Fibroblast of pulmonary artery (primary cell): ENCODE data around the gene EID2.

Experiments used
- DNase-seq: peaks from one replicate; pipeline ENCODE4 v3.0.0-alpha.2; 2010; ENCODE audit warnings: low read depth
- H3K4me3 ChIP-seq: replicated peaks from 2 replicates; pipeline ENCODE4 v1.5.1; 2011; ENCODE audit warnings: low read depth, mild to moderate bottlenecking, control low read depth, low read length, moderate library complexity
- CTCF ChIP-seq: IDR thresholded peaks from 2 replicates; pipeline ENCODE4 v1.5.1; 2011; ENCODE audit warnings: mild to moderate bottlenecking, control low read depth, low read length, inconsistent platforms; ENCODE audit errors: missing control alignments

Gene EID2

DNA sequence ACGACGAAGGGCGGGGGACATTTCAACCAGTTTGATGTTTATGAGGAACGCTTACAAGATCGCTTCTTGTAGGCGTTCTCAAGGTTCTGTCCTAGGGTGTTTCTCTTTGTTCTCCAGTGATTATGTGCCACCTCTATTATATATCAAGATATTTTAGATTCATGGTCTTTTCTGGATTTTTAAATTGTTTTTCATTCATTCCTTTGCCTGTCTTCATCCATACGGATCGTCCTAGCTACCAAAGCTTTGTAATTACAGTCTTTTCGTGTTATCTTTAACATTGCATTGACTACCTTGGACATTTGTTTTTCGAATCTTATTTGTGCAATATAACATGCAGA lies 342 bp upstream of the EID2 start:
- DNase-seq = no peak
- TF ChIP-seq CTCF = no peak
- peak overlapping the region; percentile 88 for H3K4me3 ChIP-seq

DNA sequence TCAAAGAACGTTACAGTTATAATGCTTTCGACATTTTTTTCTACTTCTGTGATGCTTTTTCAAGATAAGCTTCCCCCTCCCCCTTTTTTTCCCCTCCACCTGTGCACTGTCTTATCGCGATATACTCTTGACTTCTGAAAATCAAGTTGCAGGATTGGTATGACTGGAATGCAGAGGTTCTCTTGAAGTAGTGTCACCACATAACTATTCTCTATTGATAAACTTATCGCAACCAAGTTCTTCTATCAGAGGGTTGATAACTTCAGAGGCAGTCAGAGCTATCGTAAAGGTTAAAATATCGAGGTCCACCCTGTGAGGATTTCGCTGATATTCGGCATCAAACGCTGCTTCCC lies 820 bp downstream of the EID2 start:
- DNase-seq = peak; percentile 46
- TF ChIP-seq CTCF = no peak
- peak overlapping the region; percentile 88 for H3K4me3 ChIP-seq

DNA sequence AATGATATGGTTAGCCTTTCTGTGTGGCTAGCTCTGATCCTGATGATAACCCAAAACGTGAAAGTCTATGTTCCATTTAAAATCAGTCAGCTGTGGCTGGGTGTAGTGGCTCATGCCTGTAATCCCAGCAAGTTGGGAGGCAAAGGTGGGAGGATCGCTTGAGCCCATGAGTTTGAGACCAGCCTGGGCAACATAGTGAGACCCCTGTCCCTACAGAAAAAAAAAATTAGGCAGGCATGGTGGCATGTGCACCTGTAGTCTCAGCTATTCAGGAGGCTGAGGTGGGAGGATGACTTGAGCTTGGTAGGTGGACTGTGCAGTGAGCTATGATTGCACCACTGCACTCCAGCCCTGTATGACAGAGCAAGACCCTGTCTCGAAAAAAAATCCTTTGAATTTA lies 6.2 kb downstream of the EID2 start:
- DNase-seq = no peak
- H3K4me3 ChIP-seq = no peak overlapping the region
- no peak for TF ChIP-seq CTCF

GRCh38 chr19:39533003-39533512 lies 6.9 kb downstream of the EID2 start:
- no peak for DNase-seq
- H3K4me3 ChIP-seq = no peak overlapping the region
- no peak for TF ChIP-seq CTCF

GRCh38 chr19:39532233-39533002 lies 7.5 kb downstream of the EID2 start, which contains the start of gene EID2B:
EID2B (minus strand) TSS chr19:39532852; CDS start chr19:39532802, 50 bp downstream.
- DNase-seq = peak; percentile 98
- TF ChIP-seq CTCF = peak; percentile 98
- peak within 1 kb of the TSS; percentile 88 for H3K4me3 ChIP-seq

- TF ChIP-seq CTCF = no peak
- no peak for DNase-seq
- H3K4me3 ChIP-seq = peak overlapping the region; percentile 88
Measured at GRCh38 chr19:39531834-39532232, 8.1 kb downstream of the EID2 start.

DNA sequence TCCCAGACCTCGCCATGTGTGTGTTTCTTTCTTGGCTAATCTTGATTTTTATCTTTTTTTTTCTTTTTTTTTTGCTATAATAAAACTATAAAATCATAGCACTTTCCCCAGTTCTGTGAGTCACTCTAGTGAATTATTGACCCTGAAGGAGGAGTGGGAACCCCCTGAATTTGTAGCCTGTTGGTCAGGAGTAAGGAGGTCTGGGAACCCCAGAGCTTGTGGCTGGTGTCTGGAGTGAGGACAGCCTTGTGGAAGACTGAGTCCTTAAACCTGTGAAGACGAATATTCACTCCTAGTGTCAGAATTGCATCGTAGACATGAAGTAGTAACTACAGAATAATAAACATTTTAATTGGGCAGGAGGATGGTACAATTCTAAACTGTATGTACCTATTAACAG lies 14.8 kb downstream of the EID2 start:
- no peak for DNase-seq
- no peak overlapping the region for H3K4me3 ChIP-seq
- no peak for TF ChIP-seq CTCF
